ENCODE data around the gene SLC1A2. TPM values are rescaled to one million over a fixed set of nuclear protein-coding genes. Genes with fewer than 3 reads are reported as not detected.

The SLC1A2 gene
- total and polyA plus RNA-seq, 2 of the 4 experiments (the other 2 are of a cell fraction) = 0.15 to 0.54 TPM

DNA sequence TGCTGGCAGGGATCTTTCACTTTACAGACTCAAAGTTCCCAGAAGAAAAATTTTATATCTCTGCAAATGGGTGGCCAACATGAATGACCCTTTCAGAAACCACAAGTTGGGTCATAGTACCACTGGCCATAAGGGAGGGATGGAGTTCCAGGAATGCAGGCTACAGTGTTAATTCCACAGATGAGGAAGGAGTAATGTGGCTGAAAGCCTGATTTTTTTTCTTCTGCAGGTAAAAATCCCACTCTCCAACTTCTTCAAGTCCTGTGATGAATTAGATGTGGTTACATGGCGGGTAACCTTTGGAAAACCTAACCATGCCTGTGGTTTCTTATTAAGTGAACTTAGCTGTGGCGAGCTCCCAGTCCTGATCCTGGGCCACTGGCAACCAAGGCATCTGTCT is 103.2 kb downstream of the SLC1A2 start:
- no peak overlapping the region for H2BK5ac ChIP-seq (ENCODE audit: low read depth, low read length, poor library complexity, severe bottlenecking)
- H2BK120ac ChIP-seq (ENCODE audit: low read depth, low read length) = no peak overlapping the region
- no peaks in the 10 kb centered on the region for H3K9me3 ChIP-seq (ENCODE audit: control insufficient read depth, insufficient read depth, low read length)
- no peak overlapping the region for H3K4ac ChIP-seq (ENCODE audit: low read depth, low read length)
- no peak overlapping the region for H3K4me3 ChIP-seq (ENCODE audit: insufficient read depth, low read depth, low read length)
- TF ChIP-seq SMC3 (IDR thresholded peaks at IDR 0.05; ENCODE audit: low read depth, low read length) (no peak), RCOR1 (IDR thresholded peaks at IDR 0.05; ENCODE audit: insufficient replicate concordance, low read length) (no peak), NFE2L2 (IDR thresholded peaks at IDR 0.05; ENCODE audit: low read depth, low read length) (no peak), RAD21 (IDR thresholded peaks at IDR 0.05; ENCODE audit: low read length) (no peak), CEBPB (IDR thresholded peaks at IDR 0.05; ENCODE audit: low read depth, low read length) (no peak), MAZ (IDR thresholded peaks at IDR 0.05; ENCODE audit: borderline replicate concordance, low read depth, low read length) (no peak), BHLHE40 (IDR thresholded peaks at IDR 0.05; ENCODE audit: low read depth, low read length) (no peak), FOS (IDR thresholded peaks at IDR 0.05; ENCODE audit: low read depth, low read length) (no peak), RFX5 (IDR thresholded peaks at IDR 0.05; ENCODE audit: low read depth, low read length) (no peak), MAFK (IDR thresholded peaks at IDR 0.05; ENCODE audit: low read depth, low read length) (no peak)
- TF ChIP-seq, protein P1, sequence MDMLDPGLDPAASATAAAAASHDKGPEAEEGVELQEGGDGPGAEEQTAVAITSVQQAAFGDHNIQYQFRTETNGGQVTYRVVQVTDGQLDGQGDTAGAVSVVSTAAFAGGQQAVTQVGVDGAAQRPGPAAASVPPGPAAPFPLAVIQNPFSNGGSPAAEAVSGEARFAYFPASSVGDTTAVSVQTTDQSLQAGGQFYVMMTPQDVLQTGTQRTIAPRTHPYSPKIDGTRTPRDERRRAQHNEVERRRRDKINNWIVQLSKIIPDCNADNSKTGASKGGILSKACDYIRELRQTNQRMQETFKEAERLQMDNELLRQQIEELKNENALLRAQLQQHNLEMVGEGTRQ (IDR thresholded peaks at IDR 0.05; ENCODE audit: low read depth, low read length) = no peak
- TF ChIP-seq, protein P2, sequence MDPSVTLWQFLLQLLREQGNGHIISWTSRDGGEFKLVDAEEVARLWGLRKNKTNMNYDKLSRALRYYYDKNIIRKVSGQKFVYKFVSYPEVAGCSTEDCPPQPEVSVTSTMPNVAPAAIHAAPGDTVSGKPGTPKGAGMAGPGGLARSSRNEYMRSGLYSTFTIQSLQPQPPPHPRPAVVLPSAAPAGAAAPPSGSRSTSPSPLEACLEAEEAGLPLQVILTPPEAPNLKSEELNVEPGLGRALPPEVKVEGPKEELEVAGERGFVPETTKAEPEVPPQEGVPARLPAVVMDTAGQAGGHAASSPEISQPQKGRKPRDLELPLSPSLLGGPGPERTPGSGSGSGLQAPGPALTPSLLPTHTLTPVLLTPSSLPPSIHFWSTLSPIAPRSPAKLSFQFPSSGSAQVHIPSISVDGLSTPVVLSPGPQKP (IDR thresholded peaks at IDR 0.05; ENCODE audit: borderline replicate concordance, low read depth, low read length) = no peak
- no peaks in the 10 kb centered on the region for H3K9me1 ChIP-seq (ENCODE audit: insufficient read depth, low read length)
- peak; percentile 33 for DNase-seq
- no peak overlapping the region for H2BK20ac ChIP-seq (ENCODE audit: low read depth, low read length)
- no peak overlapping the region for H4K91ac ChIP-seq (ENCODE audit: insufficient read depth, low read depth, low read length)
- no peak for ATAC-seq (ENCODE audit: low read depth)
- H3K14ac ChIP-seq (replicated peaks; ENCODE audit: low read depth, low read length) = no peak overlapping the region
- no peak overlapping the region for H3K23ac ChIP-seq (ENCODE audit: low read depth, low read length)
- ChIA-PET POLR2A (ENCODE audit: unreplicated experiment) (interaction anchor here (0.6 kb wide), 1 partner anchor 157 kb away, joined by 7 read pairs; no protein-coding TSS in a partner anchor), CTCF (interaction anchor here (2.4 kb wide), 1 partner anchor 10 kb away, joined by 9 read pairs; no protein-coding TSS in a partner anchor)
- H3K27ac ChIP-seq (ENCODE audit: insufficient read depth, low read length) = no peak overlapping the region
- intact Hi-C loops (cut with micrococcal nuclease) (no loop called here), dilution Hi-C loops (cut with HindIII; ENCODE audit: low sequenced_read_pairs, unreplicated experiment) (no loop called here), in situ Hi-C loops (cut with MboI; ENCODE audit: low sequenced_read_pairs) (loop anchor here (10.0 kb wide), 1 partner anchor 61 kb away; no protein-coding TSS in a partner anchor)
- H3K4me2 ChIP-seq (ENCODE audit: low read depth, low read length) = no peak overlapping the region
- no peak overlapping the region for H2AK9ac ChIP-seq (replicated peaks; ENCODE audit: low read depth, low read length, poor library complexity)
- 83% methylated on average over 1 of the region's 2 CpGs; no CpG with 5 or more reads in 1 of the 2 experiments for WGBS, 2 experiments (ENCODE audit: extremely low coverage in 2 of 2, insufficient read length in 1 of 2)
- no peak overlapping the region for H2AFZ ChIP-seq (replicated peaks; ENCODE audit: low read length, poor library complexity)
- H2AK5ac ChIP-seq (ENCODE audit: low read depth, low read length) = no peak overlapping the region
- H3K79me1 ChIP-seq (ENCODE audit: low read depth in 1 of 2, low read length in 2 of 2) = no peaks in the 10 kb centered on the region
- H3K9ac ChIP-seq (ENCODE audit: low read depth, low read length) = no peak overlapping the region
- H3K36me3 ChIP-seq (ENCODE audit: control insufficient read depth, insufficient read depth, low read length) = no peaks in the 10 kb centered on the region
- H3K27me3 ChIP-seq (ENCODE audit: control insufficient read depth, insufficient read depth, low read length) = no peaks in the 10 kb centered on the region
- H3K18ac ChIP-seq (ENCODE audit: low read depth, low read length) = no peak overlapping the region
- H4K5ac ChIP-seq (ENCODE audit: low read depth, low read length) = no peak overlapping the region
- BruUV-seq (replicated peaks) = no TSS peak
- no peak overlapping the region for H2BK15ac ChIP-seq (ENCODE audit: low read depth, low read length)
- no peaks in the 10 kb centered on the region for H4K20me1 ChIP-seq (ENCODE audit: insufficient read depth, low read length)
- H3K56ac ChIP-seq (ENCODE audit: extremely low read depth, insufficient read depth, low read length) = no peak overlapping the region
- H4K8ac ChIP-seq (ENCODE audit: low read depth in 2 of 2, low read length in 2 of 2) = no peak overlapping the region
- H3K4me1 ChIP-seq (ENCODE audit: control insufficient read depth, insufficient read depth, low read length) = peaks cover 5% of the 10 kb centered on the region; the same call in 1 of the 2 replicates

All from IMR-90 (cell line).